ENCODE data around the gene DUSP22.

DUSP22 gene

DNA sequence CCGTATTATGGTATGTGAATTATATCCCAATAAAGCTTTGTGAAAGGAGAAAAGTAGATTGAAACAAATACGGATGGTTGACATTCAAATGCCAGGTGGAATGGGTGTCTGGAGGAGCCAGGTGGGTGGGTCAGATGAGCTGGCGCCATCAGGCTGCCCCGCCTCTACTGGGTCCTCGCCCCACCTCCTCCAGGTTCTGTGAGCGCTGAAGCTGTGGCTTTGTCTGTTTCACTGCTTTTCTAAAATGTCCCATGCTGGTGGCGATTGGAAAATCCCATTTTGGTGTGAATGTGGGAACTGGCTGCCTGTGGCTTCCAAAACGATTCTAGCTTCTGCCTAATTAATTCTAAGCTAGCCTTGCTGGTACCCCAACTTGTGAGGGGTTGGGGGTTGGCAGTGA is 16.5 kb downstream of the DUSP22 start:
- DNase-seq (ENCODE audit: low read depth in 2 of 3, low spot score in 2 of 3): no peak

DNA sequence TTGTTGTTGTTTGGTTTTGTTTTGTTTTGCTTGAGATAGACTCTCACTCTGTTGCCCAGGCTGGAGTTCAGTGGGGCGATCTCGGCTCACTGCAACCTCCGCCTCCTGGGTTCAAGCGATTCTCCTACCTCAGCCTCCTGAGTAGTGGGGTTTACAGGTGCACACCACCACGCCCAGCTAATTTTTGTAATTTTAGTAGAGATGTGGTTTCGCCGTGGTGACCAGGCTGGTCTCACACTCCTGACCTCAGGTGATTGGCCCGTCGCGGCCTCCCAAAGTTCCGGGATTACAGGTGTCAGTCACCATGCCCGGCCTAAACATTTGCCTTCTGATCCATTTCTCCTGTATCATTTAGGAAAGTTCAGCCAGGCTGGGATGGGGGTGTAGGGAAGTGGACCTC is 17.7 kb downstream of the DUSP22 start:
- DNase-seq (ENCODE audit: low read depth in 2 of 3, low spot score in 2 of 3): no peak

DNA sequence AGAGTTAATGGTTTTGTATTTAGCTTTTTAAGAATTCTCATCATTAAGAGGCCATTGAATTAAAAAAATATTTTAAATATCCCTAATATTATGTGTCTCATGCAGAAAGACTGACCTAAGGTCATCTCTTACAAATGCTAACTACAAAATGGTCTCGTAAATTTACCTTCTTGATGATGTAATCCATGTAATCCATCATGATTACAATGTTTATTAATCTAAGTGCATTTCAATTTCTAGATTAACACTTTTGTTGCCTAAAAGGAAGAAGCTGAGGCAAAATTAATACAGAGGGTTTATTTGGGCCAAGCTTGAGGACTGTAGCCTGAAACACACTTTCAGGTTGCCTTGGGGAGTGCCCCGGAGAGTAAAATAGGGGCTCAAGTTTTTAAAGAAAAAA is 18.4 kb downstream of the DUSP22 start:
- no peak for DNase-seq (ENCODE audit: low read depth in 2 of 3, low spot score in 2 of 3)

DNA sequence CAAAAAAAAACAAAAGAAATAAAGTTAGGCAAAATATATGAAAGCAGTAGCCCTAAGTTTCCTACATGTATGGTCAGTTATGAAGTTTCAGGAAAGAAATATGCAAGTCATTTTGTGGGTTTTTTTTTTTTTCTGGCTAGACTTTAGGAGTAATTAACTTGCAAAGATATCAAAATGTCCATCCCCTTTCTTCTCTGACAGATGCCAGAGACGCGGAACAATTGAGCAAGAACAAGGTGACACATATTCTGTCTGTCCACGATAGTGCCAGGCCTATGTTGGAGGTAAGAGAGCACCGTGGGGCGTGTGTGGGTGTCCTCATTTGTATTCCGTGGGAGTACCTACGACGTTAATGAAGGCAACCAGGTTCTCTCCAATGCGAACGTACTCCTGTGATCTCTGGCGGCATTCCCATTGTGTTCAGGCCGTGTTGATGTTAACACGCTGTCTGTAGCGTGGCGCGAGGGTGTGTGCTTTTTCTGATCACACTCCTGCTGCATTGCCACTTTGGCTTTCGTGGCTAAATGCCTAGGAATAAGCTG is 19.5 kb downstream of the DUSP22 start:
- DNase-seq (ENCODE audit: low read depth in 2 of 3, low spot score in 2 of 3): no peak

DNA sequence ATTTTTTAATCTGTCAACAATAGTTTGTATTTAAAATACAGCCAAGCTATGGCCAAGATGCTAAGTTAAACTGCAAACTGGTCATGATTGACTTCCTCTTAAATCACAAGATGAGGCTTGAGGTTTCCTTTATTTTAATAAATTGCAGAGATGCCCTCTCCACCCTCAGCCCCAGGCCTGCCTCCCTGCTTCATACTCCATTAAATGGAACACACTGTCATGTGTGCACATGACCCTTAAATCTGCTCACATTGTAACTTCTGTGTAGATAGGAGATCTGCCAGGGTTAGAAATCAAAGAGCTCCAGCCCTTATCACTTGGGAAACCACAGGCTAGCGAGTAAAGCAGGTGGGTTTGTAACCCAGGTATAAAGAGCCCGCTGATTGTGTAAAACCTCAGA is 20.8 kb downstream of the DUSP22 start:
- no peak for DNase-seq (ENCODE audit: low read depth in 2 of 3, low spot score in 2 of 3)

DNA sequence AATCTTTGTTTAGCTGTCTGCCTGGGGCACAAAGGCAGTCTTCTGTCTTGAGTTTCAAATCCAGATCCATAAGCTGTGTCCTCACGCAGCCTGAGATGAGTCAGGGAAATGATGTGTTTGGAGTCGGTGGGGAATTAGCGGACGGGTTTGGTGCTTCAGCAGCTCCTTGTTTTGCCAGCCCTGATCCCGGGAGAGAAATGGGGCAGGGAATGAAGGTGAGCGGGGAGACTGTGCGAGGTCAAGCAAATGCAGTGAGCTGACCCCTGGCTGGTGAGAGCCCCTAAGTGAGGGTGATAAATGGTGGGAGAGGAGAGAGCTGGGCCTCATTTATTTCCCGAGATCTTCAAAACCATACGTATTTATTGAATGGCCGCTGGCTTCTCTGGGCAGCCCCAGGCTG is 21.6 kb downstream of the DUSP22 start:
- DNase-seq (ENCODE audit: low read depth in 2 of 3, low spot score in 2 of 3): no peak

DNA sequence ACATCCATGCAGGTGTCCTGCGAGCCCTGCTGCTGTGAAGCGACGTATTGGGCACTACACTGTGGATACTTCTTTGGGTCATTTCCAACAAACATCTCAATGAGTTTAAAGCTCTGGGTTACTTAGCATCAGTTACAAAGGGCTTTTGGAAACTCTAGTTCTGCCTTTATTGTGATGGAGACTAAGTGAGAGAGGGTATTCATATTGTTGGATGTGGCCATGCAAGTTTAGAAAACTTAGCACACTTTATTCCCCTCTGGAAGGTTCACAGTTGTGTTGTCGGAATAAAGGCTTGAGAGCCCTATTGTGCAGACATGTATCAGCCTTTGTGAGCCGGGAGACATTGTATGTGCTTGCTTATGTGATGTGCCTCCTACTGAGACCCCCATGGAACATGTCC is 22.1 kb downstream of the DUSP22 start:
- DNase-seq (ENCODE audit: low read depth in 2 of 3, low spot score in 2 of 3): no peak

DNA sequence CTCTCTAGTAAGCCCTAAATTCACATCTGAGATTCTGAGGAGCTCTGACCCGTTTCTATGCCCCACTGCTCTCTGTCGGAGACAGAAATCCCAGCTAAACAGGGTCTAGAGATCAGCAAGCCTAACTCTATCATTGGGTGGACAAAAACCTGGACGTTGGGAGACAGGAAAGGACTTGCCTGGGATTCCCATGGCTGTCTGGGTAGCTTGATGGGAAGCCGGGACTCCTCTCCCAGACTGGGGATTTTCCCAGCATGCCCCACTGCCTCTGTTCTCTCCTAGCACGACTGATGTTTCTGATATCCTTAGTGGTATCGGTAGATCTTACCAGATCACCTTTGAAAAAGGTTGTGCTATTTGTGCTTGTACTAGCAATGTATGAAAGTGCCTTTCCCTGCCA is 22.9 kb downstream of the DUSP22 start:
- no peak for DNase-seq (ENCODE audit: low read depth in 2 of 3, low spot score in 2 of 3)

DNA sequence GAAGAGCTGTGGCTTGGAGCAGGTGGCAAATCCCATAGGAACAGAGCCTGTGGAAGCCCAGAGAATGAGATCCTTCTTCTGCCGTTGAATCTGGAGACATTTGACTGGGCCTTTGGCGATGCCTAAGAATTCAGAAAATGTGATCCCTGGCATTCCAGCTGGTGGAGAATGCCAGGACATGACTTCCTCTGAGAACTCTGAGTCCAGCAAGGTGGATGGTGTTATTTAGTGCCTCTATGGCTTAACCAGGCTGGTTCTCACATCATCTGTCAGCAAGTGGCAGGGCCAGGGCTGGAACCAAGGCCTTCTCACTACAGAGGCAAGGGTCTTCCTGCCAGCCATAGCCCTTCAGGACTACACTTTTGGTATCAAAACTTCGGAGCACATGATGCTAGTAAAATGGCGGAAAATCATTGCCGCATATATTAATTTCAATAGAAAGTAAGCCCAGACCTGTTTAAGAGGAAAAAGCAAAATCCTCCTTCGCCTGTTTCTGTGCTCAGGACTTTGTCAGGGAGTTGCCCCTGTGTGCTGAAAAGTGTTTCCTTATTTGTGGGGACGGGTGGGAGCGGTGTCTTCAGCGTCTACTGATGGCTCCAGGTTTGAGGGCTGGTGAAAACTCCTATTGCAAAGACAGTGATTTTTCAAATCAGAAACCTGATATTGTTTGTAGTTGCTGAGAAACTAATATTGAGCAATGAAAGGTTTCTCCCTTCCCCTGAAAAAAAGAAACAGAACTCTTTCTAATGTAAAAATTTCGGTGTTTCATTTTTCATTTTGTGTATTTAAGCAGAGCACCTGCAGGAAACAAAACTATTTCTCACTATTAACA is 23.9 kb downstream of the DUSP22 start:
- DNase-seq (ENCODE audit: low read depth in 2 of 3, low spot score in 2 of 3): no peak

DNA sequence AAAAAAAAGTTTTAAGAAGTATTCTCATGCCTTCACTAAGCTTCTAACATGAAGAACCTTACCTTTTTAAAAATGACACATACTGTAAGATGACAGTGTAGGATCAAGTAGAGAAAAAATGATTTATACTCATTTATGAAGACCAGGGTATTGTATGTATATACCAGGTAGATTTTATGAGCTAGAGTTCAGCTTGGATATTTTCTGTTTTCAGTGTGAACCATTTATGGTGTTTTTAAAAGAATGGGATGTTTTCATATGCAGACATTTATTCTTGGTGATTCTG is 24.4 kb downstream of the DUSP22 start:
- DNase-seq (ENCODE audit: low read depth in 2 of 3, low spot score in 2 of 3): no peak

DNA sequence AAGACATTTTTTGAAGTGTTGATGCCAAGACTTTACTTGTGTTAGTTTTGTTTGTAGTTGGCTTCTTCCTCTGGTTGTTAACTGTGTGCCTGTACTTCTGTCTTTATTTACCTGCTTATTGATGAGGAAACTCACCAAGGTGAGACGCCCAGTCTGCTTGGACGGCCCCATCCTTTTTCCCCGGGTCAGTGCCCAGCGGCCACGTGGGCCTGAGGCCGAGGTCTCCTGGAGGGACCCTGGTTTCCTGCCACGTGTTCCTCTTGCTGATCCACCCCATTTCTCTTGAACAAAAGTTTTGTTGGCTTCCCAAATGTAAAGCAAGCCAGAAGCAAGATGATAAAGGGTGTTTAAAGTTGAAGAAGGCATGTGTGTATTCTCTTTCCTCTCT is 24.8 kb downstream of the DUSP22 start:
- DNase-seq (ENCODE audit: low read depth in 2 of 3, low spot score in 2 of 3): no peak

DNA sequence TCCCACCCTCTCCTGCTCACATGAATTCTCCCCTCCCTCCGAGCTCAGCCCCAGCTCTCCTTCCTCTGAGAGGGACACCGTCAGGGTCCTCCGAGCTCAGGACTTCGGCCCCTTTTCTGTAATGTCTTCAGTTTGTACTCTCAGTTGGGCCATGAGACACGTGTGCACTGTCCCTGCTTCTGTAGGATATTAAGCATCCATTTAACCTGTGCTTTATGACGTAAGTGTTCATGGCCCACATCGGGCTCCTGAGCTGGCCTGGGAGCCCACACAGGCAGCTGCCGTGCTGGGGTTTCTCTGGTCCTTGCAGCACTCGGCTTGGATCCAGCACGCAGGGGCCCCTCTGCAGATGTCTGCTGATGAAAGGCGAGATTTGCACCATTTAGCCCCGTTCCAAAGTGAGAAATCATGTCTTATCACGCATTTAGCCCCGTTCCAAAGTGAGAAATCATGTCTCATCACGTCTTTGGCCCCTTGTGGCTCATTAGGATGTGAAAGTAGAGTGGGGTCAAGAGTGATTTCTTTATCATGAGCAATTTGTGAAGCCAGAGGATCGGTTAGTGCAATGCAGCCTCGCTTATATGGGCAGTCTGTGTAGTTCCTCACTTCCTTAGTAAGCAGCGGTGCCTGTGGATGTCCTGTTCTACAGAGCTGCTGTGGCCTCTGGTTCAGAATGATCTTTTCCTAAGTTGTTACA is 25.3 kb downstream of the DUSP22 start:
- no peak for DNase-seq (ENCODE audit: low read depth in 2 of 3, low spot score in 2 of 3)

DNA sequence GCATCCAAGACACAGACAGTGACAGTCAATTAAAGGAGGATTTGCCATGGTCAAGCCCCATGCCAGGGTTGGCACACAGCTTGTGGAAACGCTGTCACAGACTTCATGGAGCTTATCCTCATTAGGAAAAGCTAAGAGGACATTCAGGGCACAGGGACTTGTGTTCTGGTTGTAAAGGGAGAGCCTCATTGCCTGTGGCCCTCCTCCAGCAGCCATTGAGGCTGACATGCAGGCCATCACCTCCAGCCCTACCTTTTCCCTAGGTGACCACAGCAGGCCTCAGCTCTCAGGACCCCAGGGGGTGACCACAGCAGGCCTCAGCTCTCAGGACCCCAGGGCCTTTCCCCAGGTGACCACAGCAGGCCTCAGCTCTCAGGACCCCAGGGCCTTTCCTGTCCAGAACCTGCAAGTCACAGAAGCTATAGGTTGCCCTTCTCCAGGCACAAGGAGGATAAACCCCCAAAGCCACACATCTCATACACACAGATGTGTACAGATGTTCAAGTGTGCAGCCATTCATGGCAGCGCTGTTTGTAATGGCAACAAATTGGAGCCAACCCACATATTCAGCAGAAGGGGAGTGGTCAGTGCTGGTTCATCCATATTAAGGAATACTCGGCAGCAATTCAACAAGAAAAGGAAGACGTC is 26.1 kb downstream of the DUSP22 start:
- DNase-seq (ENCODE audit: low read depth in 2 of 3, low spot score in 2 of 3): no peak

DNA sequence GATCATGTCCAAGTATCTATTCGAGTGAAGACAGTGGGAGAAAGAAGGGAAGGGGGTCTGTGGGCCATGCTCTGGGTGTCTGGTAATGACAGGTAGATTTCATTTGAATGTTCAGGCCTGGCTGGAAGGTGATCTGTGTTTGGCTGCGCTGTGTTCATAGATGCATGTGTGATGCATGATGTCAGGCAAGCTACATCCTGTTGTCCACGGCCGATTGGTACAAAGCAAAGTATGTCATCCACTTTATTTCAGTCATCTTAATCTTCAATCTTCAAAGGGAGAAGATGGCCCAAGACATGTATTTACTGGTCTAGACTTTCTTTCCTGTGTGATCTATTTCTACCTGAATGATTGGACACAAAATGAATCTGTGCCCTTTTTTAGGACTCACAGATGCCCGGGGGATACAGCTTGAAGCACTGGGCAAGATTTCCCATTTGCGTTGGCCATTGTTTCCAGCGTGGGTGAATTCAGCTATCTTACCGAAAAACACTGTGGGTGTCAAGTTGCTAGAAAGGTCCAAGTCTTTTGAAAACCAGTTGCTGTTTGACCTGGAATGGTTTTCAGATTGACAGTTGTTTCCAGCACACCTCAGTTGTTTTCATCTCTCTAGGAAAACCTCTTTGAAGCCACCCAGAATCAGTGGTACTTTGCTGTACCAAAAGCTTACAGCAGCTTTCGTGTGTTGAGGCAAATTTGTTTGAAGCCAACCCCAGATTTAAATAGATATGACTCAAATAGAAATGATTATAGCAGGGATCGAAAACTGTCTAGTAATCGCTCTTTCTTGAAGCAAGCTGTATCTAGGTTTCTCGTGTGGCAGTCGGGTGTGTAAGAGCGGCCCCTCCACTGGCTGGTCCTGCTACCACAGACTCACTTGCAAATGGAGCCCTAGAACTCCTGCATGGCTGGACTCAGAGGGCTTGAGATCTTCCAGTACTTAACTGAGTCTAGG is 27.2 kb downstream of the DUSP22 start:
- no peak for DNase-seq (ENCODE audit: low read depth in 2 of 3, low spot score in 2 of 3)

DNA sequence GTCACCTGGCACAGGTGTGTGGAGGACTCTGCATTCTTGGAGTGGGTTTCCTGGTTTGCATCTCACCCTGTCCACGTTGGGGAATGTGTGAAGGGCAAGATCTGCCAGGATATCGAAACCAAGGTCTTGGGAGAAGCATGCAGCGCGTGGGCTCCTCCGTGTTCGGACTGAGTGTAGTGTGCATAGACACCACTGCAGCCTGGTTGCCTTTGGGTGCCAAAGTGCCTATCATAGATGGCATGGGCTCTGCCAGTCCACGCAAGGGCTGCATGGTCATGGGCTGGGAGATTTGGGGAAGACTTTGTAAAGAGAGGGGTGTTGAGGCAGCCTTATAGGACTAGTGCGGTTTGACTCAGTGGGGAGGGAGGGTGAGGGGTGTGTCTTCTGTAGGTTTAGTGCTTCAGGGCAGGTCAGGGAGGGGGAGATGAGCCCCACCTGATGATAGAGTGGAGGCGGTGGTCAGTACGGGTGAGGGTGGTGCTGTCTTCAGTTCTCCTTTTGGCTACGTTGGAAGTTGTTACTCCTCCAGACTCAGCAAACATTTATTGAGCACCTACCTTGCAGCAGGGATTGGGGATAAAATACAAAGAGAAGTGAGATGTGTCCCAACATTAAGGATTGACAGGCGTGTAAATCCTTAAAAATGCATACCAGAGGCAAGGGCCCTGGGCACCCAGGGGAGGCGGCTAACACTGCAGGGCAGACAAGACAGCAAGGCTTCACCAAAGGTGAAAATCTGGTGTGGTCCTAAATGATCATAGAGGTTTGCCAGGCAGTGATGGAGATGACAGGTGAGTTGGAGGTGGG is 28.3 kb downstream of the DUSP22 start:
- no peak for DNase-seq (ENCODE audit: low read depth in 2 of 3, low spot score in 2 of 3)

DNA sequence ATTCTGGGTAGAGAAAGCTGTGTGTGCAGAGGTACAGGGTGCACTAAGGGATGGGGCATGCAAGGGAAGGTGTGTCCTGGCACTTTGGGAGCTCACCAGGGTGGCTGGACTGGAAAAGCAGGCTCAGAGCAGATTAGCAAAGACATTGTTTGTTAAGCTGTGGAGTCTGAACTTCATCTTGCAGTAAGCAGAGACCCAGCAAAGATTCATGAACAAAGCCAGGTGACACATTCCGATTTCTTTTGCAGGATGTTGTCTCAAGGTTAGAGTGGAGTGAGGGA is 28.8 kb downstream of the DUSP22 start:
- DNase-seq (ENCODE audit: low read depth in 2 of 3, low spot score in 2 of 3): no peak

DNA sequence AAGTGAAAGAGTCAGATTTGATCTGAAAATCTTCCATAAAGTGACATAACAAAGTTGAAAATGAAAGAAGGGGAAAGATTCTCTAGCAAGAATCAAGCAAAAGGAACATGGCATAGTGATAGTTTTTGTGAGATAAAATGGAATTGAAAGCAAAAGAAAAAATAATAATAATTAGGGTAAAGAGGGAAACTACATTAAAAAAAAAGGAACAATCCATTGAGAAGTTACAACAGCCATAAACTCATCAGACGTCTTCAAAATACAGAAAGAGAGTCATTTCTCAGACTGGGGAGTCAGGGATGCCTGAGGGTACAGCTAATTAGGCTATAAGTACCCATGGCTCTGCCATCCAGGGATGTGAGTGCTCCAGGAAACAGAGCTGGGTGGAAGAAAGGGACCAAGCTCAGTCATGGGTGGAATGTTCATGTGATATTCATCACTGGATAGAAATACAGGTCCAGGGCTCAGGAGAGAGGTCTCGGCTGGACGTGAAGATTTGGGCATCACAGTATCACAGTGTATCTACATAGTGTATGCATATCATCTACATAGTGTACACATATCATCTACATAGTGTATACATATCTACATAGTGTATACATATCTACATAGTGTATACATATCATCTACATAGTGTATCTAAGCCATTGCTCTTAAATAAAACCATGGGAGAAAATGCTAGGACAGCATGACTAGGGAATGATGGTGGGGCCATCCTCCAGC is 29.4 kb downstream of the DUSP22 start:
- DNase-seq (ENCODE audit: low read depth in 2 of 3, low spot score in 2 of 3): no peak

DNA sequence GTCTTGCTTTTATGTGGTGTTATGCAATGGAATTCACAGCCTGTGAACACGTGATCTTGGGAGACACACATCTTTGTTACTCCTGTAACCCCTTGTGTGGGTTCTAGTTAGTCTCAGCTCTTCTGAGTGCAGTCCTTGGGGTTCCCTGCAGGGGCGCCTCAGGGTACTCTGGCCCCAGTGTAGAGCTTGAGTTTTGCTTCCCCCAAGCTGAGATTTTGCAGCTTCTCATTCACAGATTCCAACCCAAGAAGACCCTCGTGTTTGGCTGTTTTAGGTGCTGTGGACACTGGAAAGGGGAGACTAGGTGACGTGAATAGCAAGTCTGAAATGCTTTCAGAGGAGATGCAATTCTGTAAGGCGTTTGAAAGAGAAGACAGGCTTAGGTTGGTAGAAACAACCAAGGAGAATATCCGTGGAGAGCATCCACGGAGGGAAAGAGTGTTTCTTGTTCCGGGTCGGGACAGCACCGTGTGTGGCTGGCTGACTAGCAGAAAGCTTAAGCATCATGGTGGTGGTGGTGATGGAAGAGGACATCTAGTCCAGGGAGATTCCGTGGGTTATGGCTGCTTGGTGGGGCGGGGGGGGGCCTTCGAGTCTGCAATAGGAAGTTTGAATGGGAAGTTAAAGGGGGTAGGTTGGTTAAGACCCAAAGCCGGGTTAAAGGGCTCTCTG is 30.1 kb downstream of the DUSP22 start:
- DNase-seq (ENCODE audit: low read depth in 2 of 3, low spot score in 2 of 3): no peak

DNA sequence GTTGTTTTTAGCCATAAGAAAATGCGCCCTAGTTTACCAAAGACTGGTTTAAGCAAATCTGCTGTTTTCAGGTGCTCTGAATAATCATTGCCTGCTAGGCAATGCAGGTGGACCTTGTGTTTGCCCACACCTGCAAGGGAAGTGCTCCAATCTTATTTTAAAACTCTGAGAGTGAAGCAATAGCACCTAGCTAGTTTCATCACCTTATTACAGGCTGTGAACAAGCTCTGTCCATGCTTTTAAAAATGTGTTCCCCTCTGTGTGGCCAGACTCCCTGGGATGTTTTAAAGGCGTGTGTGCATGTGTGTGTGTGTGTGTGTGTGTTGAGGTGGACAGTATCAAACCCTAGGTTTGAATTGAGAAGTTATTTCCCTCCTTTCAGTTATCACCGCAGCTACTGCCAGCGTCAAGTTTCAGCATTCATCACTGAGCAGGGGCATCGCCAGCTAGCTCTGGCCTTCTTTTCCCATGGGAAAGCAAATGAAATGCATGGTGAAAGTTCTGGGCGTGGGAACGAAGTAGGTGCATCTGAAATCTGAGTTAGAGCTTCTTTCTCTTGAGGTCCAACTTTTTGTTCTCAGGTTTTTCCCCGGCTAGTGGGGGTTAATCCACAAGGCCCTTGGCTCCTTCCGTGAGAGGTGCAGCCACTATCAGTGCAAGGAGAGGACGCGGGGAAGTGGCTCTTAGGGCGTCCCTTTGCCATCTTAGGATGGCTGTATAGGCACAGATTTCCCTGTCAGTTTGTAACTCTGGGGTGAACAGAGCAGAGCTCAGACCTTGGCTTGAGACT is 30.8 kb downstream of the DUSP22 start:
- no peak for DNase-seq (ENCODE audit: low read depth in 2 of 3, low spot score in 2 of 3)

Data from activated CD8-positive, alpha-beta memory T cell treated with anti-CD3 and anti-CD28 coated beads for 48 hours (primary cell).